ENCODE measurements around the gene KCNG4. TPM values are rescaled to one million over a fixed set of nuclear protein-coding genes. Genes with fewer than 3 reads are reported as not detected.

The KCNG4 gene
- total and polyA plus RNA-seq, 2 donors (not counting 3 experiments of a cell fraction or from before 2014, with no cell fraction given), result not detected

DNA sequence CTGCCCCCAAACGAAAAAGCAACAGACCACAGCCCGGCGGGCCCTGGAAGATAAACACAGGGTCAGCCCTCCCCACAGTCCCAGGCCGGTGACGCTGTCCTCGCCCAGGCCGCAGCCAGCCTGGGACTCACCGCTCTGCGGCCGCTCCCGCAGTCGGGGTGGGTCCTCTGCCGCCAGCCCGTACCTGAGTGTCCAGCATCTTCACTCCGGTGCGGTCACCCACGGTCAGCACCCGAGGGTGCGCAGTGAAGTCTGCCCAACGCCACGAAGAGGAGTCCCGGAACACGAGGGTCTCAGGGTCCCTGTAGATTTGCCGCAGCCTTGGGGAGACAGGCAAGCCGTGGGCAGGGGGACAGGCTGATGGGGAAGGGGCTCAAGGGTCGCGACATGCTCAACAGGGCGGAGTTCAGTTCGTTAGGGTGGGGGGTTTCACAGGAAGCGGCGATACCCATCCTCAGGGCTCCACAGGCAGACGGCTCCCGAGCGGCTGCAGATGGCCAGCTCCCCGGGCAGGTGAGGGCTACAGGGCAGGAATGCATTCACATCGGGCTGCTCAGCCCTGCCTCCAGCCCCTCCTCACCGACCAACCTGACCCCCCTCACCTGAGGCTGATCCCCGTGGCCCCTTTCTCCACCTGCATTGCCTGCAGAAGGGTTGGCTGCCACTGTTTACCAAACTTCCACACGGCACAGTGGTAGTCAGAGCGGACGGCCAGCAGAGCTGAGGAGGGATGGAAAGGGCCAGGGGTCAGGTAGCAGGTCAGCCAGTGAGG lies 58.5 kb downstream of the KCNG4 start:
- H3K36me3 ChIP-seq (ENCODE audit: control insufficient read depth in 2 of 2, extremely low read depth in 1 of 2, insufficient read depth in 2 of 2, low read length in 2 of 2), result peaks cover 6 to 44% of the 10 kb centered on the region in 2 experiments
- BruUV-seq (replicated peaks), result no TSS peak
- peaks cover 34% of the 10 kb centered on the region for H3K4me1 ChIP-seq (ENCODE audit: control insufficient read depth, extremely low read depth, insufficient read depth, low read length)
- no peak overlapping the region for H3K9ac ChIP-seq (replicated peaks; ENCODE audit: extremely low read depth, insufficient read depth, low read length)
- H3K27ac ChIP-seq (ENCODE audit: insufficient read depth, low read depth, low read length), result no peak overlapping the region
- no peaks in the 10 kb centered on the region for H4K20me1 ChIP-seq (replicated peaks; ENCODE audit: control insufficient read depth, extremely low read depth, insufficient read depth, low read length)
- DNase-seq (ENCODE audit: low read depth, low spot score) (no peak), FAIRE-seq (no peak)
- H3K27me3 ChIP-seq (ENCODE audit: control insufficient read depth in 2 of 2, insufficient read depth in 2 of 2, low read length in 2 of 2), result no peaks in the 10 kb centered on the region
- intact Hi-C loops (cut with micrococcal nuclease) (no loop called here), dilution Hi-C loops (cut with MboI; ENCODE audit: extremely low pct_ligation_motif_present, low sequenced_read_pairs) (no loop called here)
- no peaks in the 10 kb centered on the region for H3K9me1 ChIP-seq (replicated peaks; ENCODE audit: control insufficient read depth, extremely low read depth, insufficient read depth, low read length)
- peaks cover 19% of the 10 kb centered on the region for H3K79me2 ChIP-seq (ENCODE audit: control insufficient read depth, insufficient read depth, low read length)
- TF ChIP-seq, protein P1, sequence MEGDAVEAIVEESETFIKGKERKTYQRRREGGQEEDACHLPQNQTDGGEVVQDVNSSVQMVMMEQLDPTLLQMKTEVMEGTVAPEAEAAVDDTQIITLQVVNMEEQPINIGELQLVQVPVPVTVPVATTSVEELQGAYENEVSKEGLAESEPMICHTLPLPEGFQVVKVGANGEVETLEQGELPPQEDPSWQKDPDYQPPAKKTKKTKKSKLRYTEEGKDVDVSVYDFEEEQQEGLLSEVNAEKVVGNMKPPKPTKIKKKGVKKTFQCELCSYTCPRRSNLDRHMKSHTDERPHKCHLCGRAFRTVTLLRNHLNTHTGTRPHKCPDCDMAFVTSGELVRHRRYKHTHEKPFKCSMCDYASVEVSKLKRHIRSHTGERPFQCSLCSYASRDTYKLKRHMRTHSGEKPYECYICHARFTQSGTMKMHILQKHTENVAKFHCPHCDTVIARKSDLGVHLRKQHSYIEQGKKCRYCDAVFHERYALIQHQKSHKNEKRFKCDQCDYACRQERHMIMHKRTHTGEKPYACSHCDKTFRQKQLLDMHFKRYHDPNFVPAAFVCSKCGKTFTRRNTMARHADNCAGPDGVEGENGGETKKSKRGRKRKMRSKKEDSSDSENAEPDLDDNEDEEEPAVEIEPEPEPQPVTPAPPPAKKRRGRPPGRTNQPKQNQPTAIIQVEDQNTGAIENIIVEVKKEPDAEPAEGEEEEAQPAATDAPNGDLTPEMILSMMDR (IDR thresholded peaks at IDR 0.05; ENCODE audit: extremely low read depth in 1 of 2, insufficient read depth in 1 of 2, low read depth in 1 of 2, low read length in 2 of 2), result no peak
- no peak for TF ChIP-seq POLR2A (IDR thresholded peaks at IDR 0.05; ENCODE audit: low read depth, low read length)
- TF ChIP-seq FOS (IDR thresholded peaks at IDR 0.05; ENCODE audit: borderline replicate concordance, insufficient read depth, low read length), result no peak
- TF ChIP-seq, protein P2, sequence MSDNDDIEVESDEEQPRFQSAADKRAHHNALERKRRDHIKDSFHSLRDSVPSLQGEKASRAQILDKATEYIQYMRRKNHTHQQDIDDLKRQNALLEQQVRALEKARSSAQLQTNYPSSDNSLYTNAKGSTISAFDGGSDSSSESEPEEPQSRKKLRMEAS (IDR thresholded peaks at IDR 0.05; ENCODE audit: insufficient read depth, insufficient read length), result no peak
- no peak for TF ChIP-seq GATA2 (IDR thresholded peaks at IDR 0.05; ENCODE audit: insufficient read depth, insufficient read length, low read depth, low read length)
- no peak for TF ChIP-seq POLR2AphosphoS5 (IDR thresholded peaks at IDR 0.05; ENCODE audit: insufficient read depth, low read depth, low read length)
- no peak for TF ChIP-seq MYC (IDR thresholded peaks at IDR 0.05; ENCODE audit: low read depth, low read length)
- no peak for TF ChIP-seq EZH2 (IDR thresholded peaks at IDR 0.05; ENCODE audit: borderline replicate concordance, low read depth, low read length, severe bottlenecking)
- TF ChIP-seq JUN (IDR thresholded peaks at IDR 0.05; ENCODE audit: borderline replicate concordance, insufficient read depth, insufficient read length, low read depth), result no peak
- H3K4me3 ChIP-seq (replicated peaks in 1 of 3; ENCODE audit: insufficient read depth in 1 of 3, low read depth in 1 of 3, low read length in 3 of 3), result no peak overlapping the region
- H2AFZ ChIP-seq (ENCODE audit: low read depth, low read length), result no peak overlapping the region
- POLR2A ChIA-PET, result no interaction called here
- H3K9me3 ChIP-seq (replicated peaks; ENCODE audit: control insufficient read depth, insufficient read depth, low read length), result no peaks in the 10 kb centered on the region
- CTCF ChIA-PET, result no interaction called here
- no peak overlapping the region for H3K4me2 ChIP-seq (ENCODE audit: insufficient read depth, low read length)
